Neural progenitor cell (in vitro differentiated cells): Measurements from ENCODE around the gene ZDHHC14. TPM values are rescaled to one million over a fixed set of nuclear protein-coding genes. Genes with fewer than 3 reads are reported as not detected.

Source experiments
- DNase-seq: peaks from one replicate; pipeline ENCODE4 v3.0.0-alpha.2; 2016; ENCODE audit warnings: low spot score
- H2AFZ ChIP-seq: fragments of 200-600 bp; sonication (generic); replicated peaks from 2 replicates; pipeline ENCODE4 v1.6.1; 2016; ENCODE audit warnings: antibody characterized with exemption
- H3F3A ChIP-seq: fragments of 200-600 bp; sonication (generic); 2 replicates; pipeline ENCODE4 v1.6.1; 2016; ENCODE audit warnings: antibody characterized with exemption, low read depth
- H3K27ac ChIP-seq: fragments of 200-600 bp; sonication (generic); 2 replicates; pipeline ENCODE4 v1.5.1; 2016; ENCODE audit warnings: mild to moderate bottlenecking
- H3K27me3 ChIP-seq: fragments of 200-600 bp; sonication (generic); 2 replicates; pipeline ENCODE4 v1.6.1; 2016; ENCODE audit warnings: mild to moderate bottlenecking, moderate library complexity
- H3K36me3 ChIP-seq: fragments of 200-600 bp; sonication (generic); 2 replicates; pipeline ENCODE4 v1.5.1; 2016
- H3K4me1 ChIP-seq: fragments of 200-600 bp; sonication (generic); 2 replicates; pipeline ENCODE4 v1.6.1; 2016; ENCODE audit warnings: mixed run types
- H3K4me2 ChIP-seq: fragments of 200-600 bp; sonication (generic); 2 replicates; pipeline ENCODE4 v1.6.1; 2016
- H3K4me3 ChIP-seq: fragments of 200-600 bp; sonication (generic); 2 replicates; pipeline ENCODE4 v1.5.1; 2016
- H3K79me2 ChIP-seq: fragments of 200-600 bp; sonication (generic); 2 replicates; pipeline ENCODE4 v1.6.1; 2016; ENCODE audit warnings: low read depth
- H3K9ac ChIP-seq: fragments of 200-600 bp; sonication (generic); 2 replicates; pipeline ENCODE4 v1.6.1; 2016
- H3K9me3 ChIP-seq: fragments of 200-600 bp; sonication (generic); 2 replicates; pipeline ENCODE4 v1.5.1; 2016; ENCODE audit warnings: low read depth
- H4K20me1 ChIP-seq: fragments of 200-600 bp; sonication (generic); 2 replicates; pipeline ENCODE4 v1.6.1; 2016; ENCODE audit warnings: low read depth
- H3K27ac Mint-ChIP-seq: 3 replicates; pipeline ENCODE4 v1.8.0; 2021; ENCODE audit warnings: mixed read lengths
- H3K27me3 Mint-ChIP-seq: 2 replicates; pipeline ENCODE4 v1.8.0; 2022; ENCODE audit warnings: low read depth, mild to moderate bottlenecking, inconsistent platforms, moderate library complexity, mixed read lengths; ENCODE audit not compliant: insufficient read depth
- H3K36me3 Mint-ChIP-seq: 3 replicates; pipeline ENCODE4 v1.8.0; 2021; ENCODE audit warnings: mixed read lengths
- H3K4me1 Mint-ChIP-seq: 3 replicates; pipeline ENCODE4 v1.8.0; 2021; ENCODE audit warnings: mixed read lengths
- H3K4me3 Mint-ChIP-seq: 3 replicates; pipeline ENCODE4 v1.8.0; 2021; ENCODE audit warnings: mild to moderate bottlenecking, moderate library complexity, mixed read lengths
- H3K9me3 Mint-ChIP-seq: 3 replicates; pipeline ENCODE4 v1.8.0; 2020; ENCODE audit warnings: mixed read lengths
- EZH2 ChIP-seq: fragments of 200-600 bp; sonication (generic); IDR thresholded peaks from 2 replicates; pipeline ENCODE4 v1.6.1; 2017; ENCODE audit warnings: antibody characterized with exemption, mild to moderate bottlenecking, moderate library complexity
- EZH2phosphoT487 ChIP-seq: fragments of 200-600 bp; sonication (generic); IDR thresholded peaks from 2 replicates; pipeline ENCODE4 v1.6.1; 2017; ENCODE audit warnings: antibody characterized with exemption
- microRNA-seq: library from miRNA; unstranded; fragments of <30 nt; microRNA quantifications from one replicate; pipeline ENCODE4, GENCODE V29; 2016
- small RNA-seq: library from RNA; depleted of rRNA; stranded (forward); fragments of <200 nt; gene quantifications from one replicate; pipeline ENCODE3, GENCODE V24; 2015
- total RNA-seq: library from RNA; depleted of rRNA; stranded (reverse); fragments of >200 nt; gene quantifications from 2 replicates; pipeline ENCODE4 v1.2.3, GENCODE V29; 2015; ENCODE audit warnings: low replicate concordance
- TF ChIP-seq, protein P1 (sequence below): fragments of 200-600 bp; sonication (generic); IDR thresholded peaks from 2 replicates; pipeline ENCODE4 v1.5.1; 2017; ENCODE audit warnings: antibody characterized with exemption, mild to moderate bottlenecking

The ZDHHC14 gene
- total RNA-seq, 1 donor from 2014 or later = 14.5 TPM

DNA sequence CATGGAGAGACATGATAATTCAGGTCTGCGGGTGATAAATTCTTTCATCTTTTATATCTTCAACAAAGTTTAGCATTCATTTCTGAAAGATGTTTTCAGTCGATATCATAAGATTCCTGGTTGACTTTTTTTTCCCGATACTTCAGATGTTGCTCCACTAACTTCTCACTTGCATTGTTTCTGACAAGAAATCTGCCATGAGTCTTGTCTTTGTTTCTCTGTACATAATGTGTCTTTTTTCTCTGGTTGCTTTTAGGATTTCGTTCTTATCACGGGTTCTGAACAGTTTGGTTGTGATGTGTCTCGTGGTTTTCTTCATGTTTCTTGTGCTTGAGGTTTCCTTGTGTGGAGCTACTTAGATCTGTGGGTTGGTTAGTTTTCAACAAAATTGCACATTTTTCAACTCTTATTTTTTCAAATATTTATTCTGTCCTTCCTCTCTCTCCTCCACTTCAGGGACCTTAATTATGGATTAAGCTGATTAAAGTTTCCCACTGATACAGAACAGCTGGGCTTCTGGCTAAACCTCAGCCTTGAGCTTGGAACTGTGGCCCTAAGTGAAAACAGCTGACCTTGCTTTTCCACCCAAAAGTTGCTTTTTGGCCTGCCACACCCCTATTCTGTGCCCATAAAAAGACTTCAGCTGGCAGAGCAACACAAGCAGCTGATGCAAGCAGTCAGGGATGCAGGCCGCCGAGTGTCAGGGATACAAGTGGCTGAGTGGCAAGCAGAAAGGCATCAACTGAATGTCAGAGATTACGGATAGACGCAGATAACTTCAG is 344.2 kb downstream of the ZDHHC14 start:
- Histone ChIP-seq H3K79me2 (no peaks in the 10 kb centered on the region), H3K36me3 (no peaks in the 10 kb centered on the region), H3K27ac (no peak overlapping the region), H3F3A (peaks cover 13% of the 10 kb centered on the region), H3K9me3 (no peaks in the 10 kb centered on the region), H3K4me1 (peaks cover 10% of the 10 kb centered on the region), H3K4me2 (no peak overlapping the region), H3K4me3 (no peak overlapping the region), H3K27me3 (peaks cover 23% of the 10 kb centered on the region), H4K20me1 (peaks cover 8% of the 10 kb centered on the region), H3K9ac (no peak overlapping the region), H2AFZ (no peak overlapping the region)
- H3K4me1 Mint-ChIP-seq = peaks cover 9% of the 10 kb centered on the region
- no peak overlapping the region for H3K4me3 Mint-ChIP-seq
- H3K27me3 Mint-ChIP-seq = peaks cover 5% of the 10 kb centered on the region
- TF ChIP-seq EZH2 = no peak
- TF ChIP-seq, protein P1, sequence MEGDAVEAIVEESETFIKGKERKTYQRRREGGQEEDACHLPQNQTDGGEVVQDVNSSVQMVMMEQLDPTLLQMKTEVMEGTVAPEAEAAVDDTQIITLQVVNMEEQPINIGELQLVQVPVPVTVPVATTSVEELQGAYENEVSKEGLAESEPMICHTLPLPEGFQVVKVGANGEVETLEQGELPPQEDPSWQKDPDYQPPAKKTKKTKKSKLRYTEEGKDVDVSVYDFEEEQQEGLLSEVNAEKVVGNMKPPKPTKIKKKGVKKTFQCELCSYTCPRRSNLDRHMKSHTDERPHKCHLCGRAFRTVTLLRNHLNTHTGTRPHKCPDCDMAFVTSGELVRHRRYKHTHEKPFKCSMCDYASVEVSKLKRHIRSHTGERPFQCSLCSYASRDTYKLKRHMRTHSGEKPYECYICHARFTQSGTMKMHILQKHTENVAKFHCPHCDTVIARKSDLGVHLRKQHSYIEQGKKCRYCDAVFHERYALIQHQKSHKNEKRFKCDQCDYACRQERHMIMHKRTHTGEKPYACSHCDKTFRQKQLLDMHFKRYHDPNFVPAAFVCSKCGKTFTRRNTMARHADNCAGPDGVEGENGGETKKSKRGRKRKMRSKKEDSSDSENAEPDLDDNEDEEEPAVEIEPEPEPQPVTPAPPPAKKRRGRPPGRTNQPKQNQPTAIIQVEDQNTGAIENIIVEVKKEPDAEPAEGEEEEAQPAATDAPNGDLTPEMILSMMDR = no peak
- TF ChIP-seq EZH2phosphoT487 = no peak
- no peak for DNase-seq
- H3K9me3 Mint-ChIP-seq = peaks cover 22% of the 10 kb centered on the region
- no peak overlapping the region for H3K27ac Mint-ChIP-seq
- no peaks in the 10 kb centered on the region for H3K36me3 Mint-ChIP-seq

- H3K9me3 ChIP-seq = no peaks in the 10 kb centered on the region
- Mint-ChIP-seq H3K27ac (no peak overlapping the region), H3K27me3 (peaks cover 3% of the 10 kb centered on the region), H3K4me1 (peaks cover 9% of the 10 kb centered on the region), H3K9me3 (peaks cover 22% of the 10 kb centered on the region), H3K36me3 (no peaks in the 10 kb centered on the region), H3K4me3 (no peak overlapping the region)
- no peaks in the 10 kb centered on the region for H3K79me2 ChIP-seq
- no peak overlapping the region for H2AFZ ChIP-seq
- no peak for DNase-seq
- no peaks in the 10 kb centered on the region for H3K36me3 ChIP-seq
- H3K4me3 ChIP-seq = no peak overlapping the region
- H4K20me1 ChIP-seq = peaks cover 5% of the 10 kb centered on the region
- H3K27me3 ChIP-seq = peaks cover 18% of the 10 kb centered on the region
- H3F3A ChIP-seq = peaks cover 11% of the 10 kb centered on the region
- no peak overlapping the region for H3K4me2 ChIP-seq
- no peak overlapping the region for H3K27ac ChIP-seq
- H3K4me1 ChIP-seq = peaks cover 10% of the 10 kb centered on the region
- TF ChIP-seq EZH2phosphoT487 (no peak), EZH2 (no peak)
- TF ChIP-seq, protein P1 = no peak
- no peak overlapping the region for H3K9ac ChIP-seq
These were observed 344.8 kb downstream of the ZDHHC14 start for GRCh38 chr6:157725836-157726235.

DNA sequence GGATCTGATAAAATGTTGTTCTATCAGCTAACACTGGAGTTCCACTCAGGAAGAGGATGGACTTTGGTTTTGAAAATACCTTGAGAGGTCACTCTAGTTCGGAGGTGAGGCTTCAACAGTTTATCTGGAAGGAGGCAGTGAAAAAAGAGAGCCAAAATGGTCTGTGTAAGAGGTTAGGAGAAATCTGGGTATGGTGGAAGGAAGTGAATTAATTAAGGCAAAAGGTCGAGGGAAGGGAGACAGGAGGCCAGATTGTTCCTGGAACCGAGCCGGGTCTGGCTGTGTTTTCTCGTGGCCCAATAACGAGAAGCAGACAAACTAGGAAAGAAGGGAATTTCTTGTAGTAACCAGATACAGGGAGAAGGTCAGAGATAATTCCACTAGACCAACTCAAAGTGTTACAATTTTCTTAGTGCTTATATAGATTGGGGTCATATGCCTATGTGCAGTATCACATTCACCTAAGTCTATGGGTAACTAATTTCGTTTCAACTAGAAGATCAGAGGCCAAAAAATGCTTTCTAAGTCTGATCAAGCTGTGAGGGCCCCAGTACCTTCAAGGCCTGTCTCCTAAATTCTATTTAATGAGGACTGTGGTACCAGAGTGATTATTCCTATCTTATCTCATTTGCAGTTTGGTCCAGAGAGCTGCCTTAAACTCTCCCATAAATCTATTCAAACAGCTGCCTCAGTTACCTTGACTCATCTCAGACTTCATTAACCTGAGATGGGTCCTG is 346.1 kb downstream of the ZDHHC14 start:
- no peak overlapping the region for H3K27ac ChIP-seq
- no peaks in the 10 kb centered on the region for H3K79me2 ChIP-seq
- Mint-ChIP-seq H3K9me3 (peaks cover 18% of the 10 kb centered on the region), H3K27ac (no peak overlapping the region), H3K4me3 (no peak overlapping the region), H3K36me3 (no peaks in the 10 kb centered on the region), H3K4me1 (peaks cover 3% of the 10 kb centered on the region), H3K27me3 (peaks cover 2% of the 10 kb centered on the region)
- H2AFZ ChIP-seq = no peak overlapping the region
- TF ChIP-seq EZH2 (no peak), EZH2phosphoT487 (no peak)
- TF ChIP-seq, protein P1 = no peak
- DNase-seq = no peak
- H3K36me3 ChIP-seq = no peaks in the 10 kb centered on the region
- H3K27me3 ChIP-seq = peaks cover 12% of the 10 kb centered on the region
- no peaks in the 10 kb centered on the region for H3F3A ChIP-seq
- no peaks in the 10 kb centered on the region for H4K20me1 ChIP-seq
- H3K4me3 ChIP-seq = no peak overlapping the region
- no peaks in the 10 kb centered on the region for H3K4me1 ChIP-seq
- H3K9ac ChIP-seq = no peak overlapping the region
- H3K9me3 ChIP-seq = no peaks in the 10 kb centered on the region
- no peak overlapping the region for H3K4me2 ChIP-seq

Small RNAs within 50 kb of the gene (microRNA-seq; reads per million reads assigned to microRNA genes)
- not detected for gene MIR3692

Small RNAs within 50 kb of the gene (small RNA-seq; reads per million reads assigned to genes)
- not detected for gene MIR3692

Other genes with a start within 250 kb of the ZDHHC14 start
- 8.8 and 9.9 TPM in 2 replicates for gene TMEM242, start 57.7 kb upstream of the ZDHHC14 start, total RNA-seq